DMS53 treated with DMSO at 0.1 percent for 48 hours (cell line): ENCODE measurements around the gene MBP.
A peak's percentile ranks its signal among the peaks of the same experiment; 100 is the strongest.

ENCODE experiments used
- DNase-seq: peaks from one replicate; lab custom pipeline; 2025; ENCODE audit not compliant: unreplicated experiment; lab: John Stamatoyannopoulos, UW

MBP gene

GRCh38 chr18:77068321-77069312 lies 64.0 kb downstream of the MBP start:
- no peak for DNase-seq

- no peak for DNase-seq
Observed at GRCh38 chr18:77067291-77068061, 65.1 kb downstream of the MBP start.

GRCh38 chr18:77066689-77067088 lies 65.9 kb downstream of the MBP start:
- DNase-seq = no peak

- no peak for DNase-seq
Observed at GRCh38 chr18:77066101-77066500, 66.5 kb downstream of the MBP start.

- DNase-seq = no peak
Observed at GRCh38 chr18:77065221-77065981, 67.2 kb downstream of the MBP start.

- DNase-seq = no peak
Observed at GRCh38 chr18:77063260-77063659, 69.3 kb downstream of the MBP start.

- DNase-seq = no peak
Observed at GRCh38 chr18:77062518-77063003, 70.0 kb downstream of the MBP start.

- DNase-seq = no peak
Observed at GRCh38 chr18:77061946-77062517, 70.6 kb downstream of the MBP start.

- DNase-seq = no peak
Observed at GRCh38 chr18:77061281-77061945, 71.2 kb downstream of the MBP start.

- no peak for DNase-seq
Observed at GRCh38 chr18:77060151-77060550, 72.4 kb downstream of the MBP start.

GRCh38 chr18:77059294-77059916 lies 73.2 kb downstream of the MBP start:
- DNase-seq = peak; percentile 73

- DNase-seq = no peak
Observed at GRCh38 chr18:77058290-77058835, 74.2 kb downstream of the MBP start.

- no peak for DNase-seq
Observed at GRCh38 chr18:77057006-77057395, 75.6 kb downstream of the MBP start.

GRCh38 chr18:77056344-77057005 lies 76.1 kb downstream of the MBP start:
- no peak for DNase-seq

GRCh38 chr18:77055429-77056300 lies 76.9 kb downstream of the MBP start:
- no peak for DNase-seq

GRCh38 chr18:77054606-77055428 lies 77.8 kb downstream of the MBP start:
- DNase-seq = peak; percentile 37

GRCh38 chr18:77054288-77054605 lies 78.3 kb downstream of the MBP start:
- no peak for DNase-seq
